Measurements from ENCODE around the gene CEP295NL.

Gene CEP295NL

DNA sequence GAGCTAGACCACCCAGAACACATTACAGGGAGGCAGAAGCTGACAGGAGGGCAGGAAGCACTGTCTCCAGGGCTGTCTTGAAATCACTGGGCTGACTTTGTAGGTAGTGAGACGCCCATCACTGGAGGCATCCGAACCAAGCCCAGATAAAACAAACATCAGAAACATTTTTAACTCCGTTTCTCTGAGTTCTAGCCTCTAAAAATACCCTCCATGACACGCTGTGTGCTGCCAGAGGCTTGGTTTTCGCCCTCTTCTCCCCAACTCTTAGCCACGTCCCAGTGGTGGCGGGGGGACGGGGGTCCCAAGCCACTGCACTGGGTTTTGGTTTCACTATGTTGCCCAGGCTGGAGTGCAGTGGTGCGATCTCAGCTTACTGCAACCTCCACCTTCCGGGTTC is 1.2 kb downstream of the CEP295NL start:
- DNase-seq (ENCODE audit: insufficient read length, low spot score) (no peak), FAIRE-seq (no peak)
- TF ChIP-seq CTCF (IDR thresholded peaks at IDR 0.05; ENCODE audit: insufficient read depth, missing control alignments) = no peak

DNA sequence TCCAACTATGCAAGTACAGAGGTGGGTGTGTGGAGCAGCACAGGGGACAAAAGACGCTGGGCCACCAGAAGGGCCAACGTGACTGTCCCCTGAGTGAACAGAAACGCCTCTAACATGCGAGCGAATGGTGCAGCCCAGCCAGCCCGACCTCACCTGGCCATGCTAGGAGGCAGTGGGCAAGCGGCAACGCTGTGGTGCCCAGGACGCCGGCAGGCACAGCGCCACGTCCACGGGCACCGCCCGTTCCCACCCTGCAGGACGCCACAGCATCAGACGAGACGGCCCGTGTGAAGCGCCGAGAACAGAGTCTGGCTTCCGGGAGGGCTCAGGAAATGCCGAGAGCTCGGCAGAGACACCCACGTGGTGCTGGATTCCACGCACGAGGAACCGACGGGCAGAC is 2.2 kb downstream of the CEP295NL start:
- no peak for TF ChIP-seq CTCF (IDR thresholded peaks at IDR 0.05; ENCODE audit: insufficient read depth, missing control alignments)

DNA sequence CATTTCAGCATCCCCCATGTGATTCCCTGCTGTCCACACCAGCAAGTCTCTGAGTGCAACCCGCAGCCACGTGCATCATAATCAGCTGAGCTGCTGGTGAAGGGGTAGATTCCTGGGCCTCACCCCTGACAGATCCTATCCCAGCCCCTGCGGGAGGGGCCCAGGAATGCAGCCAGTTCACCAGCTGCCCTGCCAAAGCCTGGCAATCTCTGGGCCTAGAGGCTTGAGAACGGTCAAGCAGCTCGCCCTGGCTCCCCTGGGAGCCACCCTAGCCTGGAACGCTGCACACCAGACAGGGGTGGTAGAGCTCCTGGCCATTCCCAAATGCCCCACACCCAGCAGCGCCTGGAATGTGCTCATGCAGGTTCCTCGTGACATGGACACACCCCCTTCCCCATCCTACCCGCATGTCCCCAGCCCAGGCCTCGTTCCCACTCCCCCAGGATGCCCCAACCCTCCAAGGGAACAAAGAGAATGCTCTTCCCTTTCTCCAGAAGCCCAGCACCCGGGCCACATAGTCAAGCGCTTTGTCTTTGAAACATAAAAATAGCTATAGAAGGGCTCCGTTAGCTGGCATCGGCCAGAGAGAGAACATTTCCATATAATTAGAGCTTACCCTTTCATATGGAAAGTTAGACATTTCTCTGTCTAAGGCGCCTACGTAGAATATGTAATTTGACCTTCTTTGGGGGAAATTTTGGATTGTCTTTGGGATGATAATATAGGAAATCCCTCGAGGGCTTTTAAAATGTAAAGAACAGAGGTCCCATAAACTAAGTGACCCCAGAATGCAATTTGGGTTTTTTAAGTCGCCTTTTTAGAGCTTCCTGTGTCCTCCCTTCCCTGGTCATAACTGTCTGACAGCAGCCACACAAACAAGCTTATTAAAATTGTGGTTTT is 3.4 kb downstream of the CEP295NL start:
- DNase-seq (ENCODE audit: insufficient read length, low spot score) (no peak), FAIRE-seq (no peak)
- TF ChIP-seq CTCF (IDR thresholded peaks at IDR 0.05; ENCODE audit: insufficient read depth, missing control alignments) = no peak

More for the DNA sequence above, 2.2 kb downstream of the CEP295NL start:
- FAIRE-seq (no peak), DNase-seq (ENCODE audit: insufficient read length, low spot score) (no peak)

GRCh38 chr17:78898947-78899346 is 4.1 kb downstream of the CEP295NL start:
- no peak for FAIRE-seq
- no peak for TF ChIP-seq CTCF (IDR thresholded peaks at IDR 0.05; ENCODE audit: insufficient read depth, missing control alignments)
- DNase-seq (ENCODE audit: insufficient read length, low spot score) = no peak

- no peak for TF ChIP-seq CTCF (IDR thresholded peaks at IDR 0.05; ENCODE audit: insufficient read depth, missing control alignments)
- FAIRE-seq (no peak), DNase-seq (ENCODE audit: insufficient read length, low spot score) (no peak)
Measured at GRCh38 chr17:78898075-78898836, 4.7 kb downstream of the CEP295NL start.

DNA sequence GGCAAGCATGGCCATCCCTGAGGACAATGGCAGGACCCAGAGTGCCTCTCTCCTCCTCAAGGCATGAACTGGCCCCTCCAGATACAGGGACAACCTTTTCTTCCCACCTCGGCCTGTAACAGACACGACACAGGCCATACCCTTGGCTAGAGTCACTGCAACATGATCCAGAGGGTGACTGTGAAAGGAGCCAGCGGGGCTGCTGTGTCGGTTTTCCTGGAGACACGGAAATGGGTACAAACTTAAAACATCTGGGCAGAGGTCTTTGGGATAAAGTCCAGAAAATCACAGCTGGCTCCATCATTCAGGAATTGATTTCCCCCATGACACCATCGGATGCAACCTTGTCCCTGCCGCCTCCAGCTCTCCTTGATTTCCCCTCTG is 5.3 kb downstream of the CEP295NL start:
- TF ChIP-seq CTCF (IDR thresholded peaks at IDR 0.05; ENCODE audit: insufficient read depth, missing control alignments) = no peak
- FAIRE-seq = no peak
- DNase-seq (ENCODE audit: insufficient read length, low spot score) = no peak
